Suprapubic skin (tissue), 4 donors: ENCODE data around the gene TMEM203. TPM values are rescaled to one million over a fixed set of nuclear protein-coding genes. Genes with fewer than 3 reads are reported as not detected.
"Not testable (repeated sequence)": the region's sequence is repeated elsewhere in the genome, so short reads cannot be mapped to it uniquely, and the experiment has no call there.

Source experiments
- DNase-seq, 2 donors: peaks; one replicate each; pipeline ENCODE4 v3.0.0-alpha.2; 2019; ENCODE audit warnings: low spot score in 2 of 2
- H3K27ac ChIP-seq: fragments of 200-600 bp; sonication (generic); one replicate; pipeline ENCODE4 v1.5.1; 2019
- H3K27me3 ChIP-seq: fragments of 200-600 bp; sonication (generic); one replicate; pipeline ENCODE4 v1.5.1; 2019
- H3K36me3 ChIP-seq: fragments of 200-600 bp; sonication (generic); one replicate; pipeline ENCODE4 v1.5.1; 2019
- H3K4me1 ChIP-seq: fragments of 200-600 bp; sonication (generic); one replicate; pipeline ENCODE4 v1.5.1; 2019
- H3K4me3 ChIP-seq: fragments of 200-600 bp; sonication (generic); one replicate; pipeline ENCODE4 v1.5.1; 2019; ENCODE audit warnings: mild to moderate bottlenecking
- H3K9me3 ChIP-seq: fragments of 200-600 bp; sonication (generic); one replicate; pipeline ENCODE4 v1.5.1; 2019
- EP300 ChIP-seq: sonication (generic); formaldehyde crosslinking; IDR thresholded peaks from one replicate; pipeline ENCODE4 v1.6.1; 2017; ENCODE audit warnings: antibody characterized with exemption
- POLR2A ChIP-seq, 2 donors: fragments of 450-650 bp; IDR thresholded peaks; one replicate each; pipeline ENCODE4 v1.6.1; 2017; ENCODE audit warnings: antibody characterized with exemption in 2 of 2, mild to moderate bottlenecking in 2 of 2, moderate library complexity in 2 of 2
- POLR2AphosphoS5 ChIP-seq, 3 donors: sonication (generic); formaldehyde crosslinking; IDR thresholded peaks; one replicate each; pipeline ENCODE4 v1.6.1; 2017; ENCODE audit warnings: antibody characterized with exemption in 3 of 3
- WGBS: methylation state at CpG from one replicate; pipeline ENCODE4 v1.1.5; 2018; 5-methylcytosine and 5-hydroxymethylcytosine counted together
- total RNA-seq, 4 donors: library from RNA; depleted of rRNA; stranded (reverse); fragments of >200 nt; gene quantifications; one replicate each; pipeline ENCODE4 v1.1.0, GENCODE V29; 2016
- TF ChIP-seq, protein P1 (sequence below), 2 donors: fragments of 200-600 bp in 1 of 2; fragments of 450-650 bp in 1 of 2; sonication (generic) in 1 of 2; IDR thresholded peaks; one replicate each; pipeline ENCODE4 v1.5.1; 2016 to 2019; ENCODE audit warnings: antibody characterized with exemption in 2 of 2, mild to moderate bottlenecking in 1 of 2, moderate library complexity in 1 of 2

The TMEM203 gene
- total RNA-seq, 4 donors from 2014 or later: 25.0 to 52.4 (median 40.8) TPM

DNA sequence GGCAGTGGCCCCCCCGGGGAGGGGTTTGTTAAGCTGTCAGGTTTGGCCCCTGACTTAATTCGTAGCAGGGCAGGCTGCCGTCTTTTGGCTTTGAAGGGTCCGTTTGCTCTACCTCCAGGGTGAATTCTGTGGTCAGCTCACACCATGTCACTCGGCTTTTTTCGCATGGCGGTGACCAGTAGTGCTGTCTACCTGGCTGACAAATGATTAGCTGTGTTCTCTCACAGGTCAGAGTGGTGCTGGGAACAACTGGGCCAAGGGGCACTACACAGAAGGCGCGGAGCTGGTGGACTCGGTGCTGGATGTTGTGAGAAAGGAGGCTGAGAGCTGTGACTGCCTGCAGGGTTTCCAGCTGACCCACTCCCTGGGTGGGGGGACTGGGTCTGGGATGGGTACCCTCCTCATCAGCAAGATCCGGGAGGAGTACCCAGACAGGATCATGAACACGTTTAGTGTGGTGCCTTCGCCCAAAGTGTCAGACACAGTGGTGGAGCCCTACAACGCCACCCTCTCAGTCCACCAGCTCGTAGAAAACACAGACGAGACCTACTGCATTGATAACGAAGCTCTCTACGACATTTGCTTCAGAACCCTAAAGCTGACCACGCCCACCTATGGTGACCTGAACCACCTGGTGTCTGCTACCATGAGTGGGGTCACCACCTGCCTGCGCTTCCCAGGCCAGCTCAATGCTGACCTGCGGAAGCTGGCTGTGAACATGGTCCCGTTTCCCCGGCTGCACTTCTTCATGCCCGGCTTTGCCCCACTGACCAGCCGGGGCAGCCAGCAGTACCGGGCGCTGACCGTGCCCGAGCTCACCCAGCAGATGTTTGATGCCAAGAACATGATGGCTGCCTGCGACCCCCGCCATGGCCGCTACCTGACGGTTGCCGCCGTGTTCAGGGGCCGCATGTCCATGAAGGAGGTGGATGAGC is 37.1 kb upstream of the TMEM203 start:
- Histone ChIP-seq H3K36me3 (peaks cover 15% of the 10 kb centered on the region), H3K4me3 (peak overlapping the region; percentile 88), H3K9me3 (no peaks in the 10 kb centered on the region), H3K4me1 (peaks cover 67% of the 10 kb centered on the region), H3K27ac (peak overlapping the region; percentile 96), H3K27me3 (no peaks in the 10 kb centered on the region)
- DNase-seq: no peak
- no peak for TF ChIP-seq POLR2A (IDR thresholded peaks at IDR 0.05)
- no peak for TF ChIP-seq POLR2AphosphoS5 (IDR thresholded peaks at IDR 0.05)
- TF ChIP-seq, protein P1, sequence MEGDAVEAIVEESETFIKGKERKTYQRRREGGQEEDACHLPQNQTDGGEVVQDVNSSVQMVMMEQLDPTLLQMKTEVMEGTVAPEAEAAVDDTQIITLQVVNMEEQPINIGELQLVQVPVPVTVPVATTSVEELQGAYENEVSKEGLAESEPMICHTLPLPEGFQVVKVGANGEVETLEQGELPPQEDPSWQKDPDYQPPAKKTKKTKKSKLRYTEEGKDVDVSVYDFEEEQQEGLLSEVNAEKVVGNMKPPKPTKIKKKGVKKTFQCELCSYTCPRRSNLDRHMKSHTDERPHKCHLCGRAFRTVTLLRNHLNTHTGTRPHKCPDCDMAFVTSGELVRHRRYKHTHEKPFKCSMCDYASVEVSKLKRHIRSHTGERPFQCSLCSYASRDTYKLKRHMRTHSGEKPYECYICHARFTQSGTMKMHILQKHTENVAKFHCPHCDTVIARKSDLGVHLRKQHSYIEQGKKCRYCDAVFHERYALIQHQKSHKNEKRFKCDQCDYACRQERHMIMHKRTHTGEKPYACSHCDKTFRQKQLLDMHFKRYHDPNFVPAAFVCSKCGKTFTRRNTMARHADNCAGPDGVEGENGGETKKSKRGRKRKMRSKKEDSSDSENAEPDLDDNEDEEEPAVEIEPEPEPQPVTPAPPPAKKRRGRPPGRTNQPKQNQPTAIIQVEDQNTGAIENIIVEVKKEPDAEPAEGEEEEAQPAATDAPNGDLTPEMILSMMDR (IDR thresholded peaks at IDR 0.05): no peak
- no peak for TF ChIP-seq EP300
- 62% methylated on average over 16 of the region's 36 CpGs for WGBS

DNA sequence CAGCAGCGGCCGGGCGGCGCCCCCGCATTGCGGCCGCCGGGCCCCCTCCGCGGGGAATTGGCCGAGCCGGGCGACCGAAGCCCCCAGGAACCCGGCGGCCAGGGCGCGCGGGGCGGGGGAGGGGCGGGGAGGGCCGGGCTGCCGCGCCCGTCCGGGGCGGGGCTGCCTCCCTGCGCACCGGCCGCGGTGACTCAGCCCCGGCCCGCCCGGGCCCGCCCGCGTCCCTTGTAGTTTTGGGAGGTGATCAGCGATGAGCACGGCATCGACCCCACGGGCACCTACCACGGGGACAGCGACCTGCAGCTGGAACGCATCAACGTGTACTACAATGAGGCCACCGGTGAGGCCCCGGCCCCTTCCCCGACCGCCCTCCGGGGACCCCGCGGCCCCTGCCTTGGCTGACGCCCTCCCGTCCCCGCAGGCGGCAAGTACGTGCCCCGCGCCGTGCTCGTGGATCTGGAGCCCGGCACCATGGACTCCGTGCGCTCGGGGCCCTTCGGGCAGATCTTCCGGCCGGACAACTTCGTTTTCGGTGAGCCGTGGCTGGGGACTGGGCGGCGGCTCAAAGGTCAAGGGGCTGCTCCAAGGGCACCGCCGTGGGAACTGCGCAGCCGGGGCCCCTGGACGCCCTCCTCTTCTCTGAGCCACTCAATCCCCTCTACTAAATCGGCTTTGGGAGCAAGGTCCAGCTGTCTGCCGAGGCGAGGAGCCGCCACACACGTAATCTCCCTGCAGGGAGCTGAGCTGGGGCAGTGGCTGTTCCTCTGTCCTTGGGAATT is 36.2 kb upstream of the TMEM203 start:
- Histone ChIP-seq H3K4me3 (peak overlapping the region; percentile 88), H3K9me3 (no peaks in the 10 kb centered on the region), H3K36me3 (peaks cover 15% of the 10 kb centered on the region), H3K27ac (peak overlapping the region; percentile 96), H3K4me1 (peaks cover 76% of the 10 kb centered on the region), H3K27me3 (no peaks in the 10 kb centered on the region)
- TF ChIP-seq, protein P1 (IDR thresholded peaks at IDR 0.05): no peak
- TF ChIP-seq POLR2AphosphoS5 (IDR thresholded peaks at IDR 0.05) (peak in 2 of 3 donors; percentile 16 to 21), POLR2A (IDR thresholded peaks at IDR 0.05) (no peak)
- DNase-seq: no peak
- WGBS: 35% methylated on average over 4 of the region's 83 CpGs

DNA sequence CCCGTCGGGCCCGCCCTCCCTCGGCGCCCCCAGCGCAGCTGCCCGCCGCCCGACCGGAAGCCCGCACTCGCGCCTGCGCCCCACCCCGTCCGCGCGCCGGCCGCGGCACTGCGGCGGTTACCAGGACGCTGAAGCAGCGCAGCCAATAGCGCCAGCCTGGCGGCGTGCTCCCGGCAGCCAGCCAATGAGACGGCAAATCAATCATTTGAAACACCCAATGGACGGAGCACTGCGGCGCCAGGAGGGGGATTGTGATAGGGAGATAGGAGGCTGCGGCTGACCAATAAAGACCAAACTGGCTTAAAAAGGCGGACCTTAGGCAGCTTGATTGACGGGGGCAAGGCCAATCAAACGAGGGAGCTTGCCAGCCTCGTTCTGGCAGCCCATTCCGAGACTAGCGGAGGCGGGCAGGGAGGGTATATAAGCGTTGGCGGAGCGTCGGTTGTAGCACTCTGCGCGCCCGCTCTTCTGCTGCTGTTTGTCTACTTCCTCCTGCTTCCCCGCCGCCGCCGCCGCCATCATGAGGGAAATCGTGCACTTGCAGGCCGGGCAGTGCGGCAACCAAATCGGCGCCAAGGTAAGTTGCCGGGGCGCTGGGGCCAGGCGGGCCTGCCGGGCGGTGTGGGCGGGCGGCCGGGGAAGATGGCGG is 35.5 kb upstream of the TMEM203 start, which contains the start of gene TUBB4B:
TUBB4B (plus strand) TSS at position 447 of the 649 bp plus-strand sequence; CDS start at position 521, 74 bp downstream.
- WGBS: 0% methylated on average over 1 of the region's 67 CpGs
- Histone ChIP-seq H3K36me3 (peaks cover 15% of the 10 kb centered on the region), H3K4me1 (peaks cover 83% of the 10 kb centered on the region)

DNA sequence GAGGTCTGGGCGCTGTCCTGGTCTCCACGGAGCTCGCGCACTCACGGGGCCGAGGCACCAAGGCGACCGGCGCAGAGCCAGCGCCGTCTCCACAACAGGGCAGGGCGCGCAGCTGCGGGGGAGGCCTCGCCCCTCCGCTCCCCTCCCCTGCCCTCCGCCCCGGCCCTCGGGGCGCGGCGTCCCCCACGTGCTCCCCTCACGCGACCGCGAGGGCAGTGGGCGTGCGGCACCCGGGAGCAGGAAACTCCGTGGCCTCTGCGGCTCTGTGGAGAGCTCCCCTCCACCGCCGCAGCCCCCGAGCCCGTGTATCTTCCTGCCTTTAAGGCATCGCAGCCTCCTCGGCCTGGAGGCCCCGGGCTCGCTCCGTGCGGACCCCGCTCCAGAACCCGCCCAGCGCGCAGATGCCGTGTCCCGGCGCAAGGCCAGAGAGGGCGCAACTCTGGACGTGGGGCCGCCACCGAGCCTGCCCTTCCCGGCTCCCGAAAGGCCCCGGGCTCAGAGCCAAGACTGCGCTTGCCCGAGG is 34.9 kb upstream of the TMEM203 start:
- TF ChIP-seq EP300 (no peak), POLR2A (IDR thresholded peaks at IDR 0.05) (peak in 1 of 2 donors; percentile 28)
- WGBS: under 1% methylated on average over 31 of the region's 58 CpGs

More for the DNA sequence above, 35.5 kb upstream of the TMEM203 start, which contains the start of gene TUBB4B:
- DNase-seq: peak; percentile 99 to 100
- peaks cover under 1% of the 10 kb centered on the region for H3K27me3 ChIP-seq
- peak within 1 kb of the TSS; percentile 96 for H3K27ac ChIP-seq
- TF ChIP-seq EP300 (no peak), POLR2AphosphoS5 (IDR thresholded peaks at IDR 0.05) (peak; percentile 96 to 100 (median 100)), POLR2A (IDR thresholded peaks at IDR 0.05) (peak; percentile 100)
- TF ChIP-seq, protein P1 (IDR thresholded peaks at IDR 0.05): peak in 1 of 2 donors; percentile 4
- no peaks in the 10 kb centered on the region for H3K9me3 ChIP-seq
- H3K4me3 ChIP-seq: peak within 1 kb of the TSS; percentile 88

DNA sequence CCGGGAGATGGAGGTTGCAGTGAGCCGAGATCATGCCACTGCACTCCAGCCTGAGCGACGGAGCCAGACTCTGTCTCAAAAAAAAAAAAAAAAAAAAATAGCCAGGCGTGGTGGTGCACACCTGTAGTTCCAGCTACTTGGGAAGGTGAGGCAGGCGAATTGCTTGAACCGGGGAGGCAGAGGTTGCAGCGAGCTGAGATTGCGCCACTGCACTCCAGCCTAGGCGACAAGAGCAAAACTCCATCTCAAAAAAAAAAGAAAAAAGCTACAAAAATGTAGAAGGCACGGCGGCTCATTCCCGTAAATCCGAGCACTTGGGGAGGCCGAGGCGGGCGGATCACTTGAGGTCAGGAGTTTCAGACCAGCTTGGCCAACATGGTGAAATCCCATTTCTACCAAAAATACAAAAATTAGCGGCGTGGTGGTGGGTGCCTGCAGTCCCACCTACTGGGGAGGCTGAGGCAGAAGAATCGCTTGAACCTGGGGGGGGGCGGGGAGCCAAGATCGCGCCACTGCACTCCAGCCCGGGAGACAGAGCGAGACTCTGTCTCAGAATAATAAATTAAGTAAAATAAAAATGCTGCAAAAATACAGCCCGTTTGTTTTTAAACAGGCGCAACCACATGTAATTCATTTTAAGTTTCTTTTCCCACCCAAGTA is 34.2 kb upstream of the TMEM203 start:
- DNase-seq: not testable (repeated sequence)
- WGBS: 50% methylated on average over 27 of the region's 27 CpGs
- peaks cover 73% of the 10 kb centered on the region for H3K4me1 ChIP-seq

More for the DNA sequence above, 34.9 kb upstream of the TMEM203 start:
- peaks cover 7% of the 10 kb centered on the region for H3K27me3 ChIP-seq
- H3K9me3 ChIP-seq: no peaks in the 10 kb centered on the region
- DNase-seq: peak; percentile 91 to 93
- peak overlapping the region; percentile 88 for H3K4me3 ChIP-seq
- peaks cover 80% of the 10 kb centered on the region for H3K4me1 ChIP-seq
- H3K27ac ChIP-seq: peak overlapping the region; percentile 96
- H3K36me3 ChIP-seq: peaks cover 15% of the 10 kb centered on the region

More for the DNA sequence above, 34.2 kb upstream of the TMEM203 start:
- Histone ChIP-seq H3K4me3 (peak overlapping the region; percentile 88), H3K27ac (peak overlapping the region; percentile 96), H3K27me3 (peaks cover 14% of the 10 kb centered on the region), H3K36me3 (peaks cover 15% of the 10 kb centered on the region)
- H3K9me3 ChIP-seq: not testable (repeated sequence)
